Osteoblast (primary cell): ENCODE measurements around the gene KLHL7. TPM values are rescaled to one million over a fixed set of nuclear protein-coding genes. Genes with fewer than 3 reads are reported as not detected.

ENCODE experiments used
- DNase-seq: peaks from one replicate; pipeline ENCODE4 v3.0.0; 2011; ENCODE audit warnings: low spot score, mixed read lengths; ENCODE audit not compliant: insufficient read length; ENCODE audit errors: missing footprints
- H2AFZ ChIP-seq: 2 replicates; pipeline ENCODE4 v1.6.0; 2011; ENCODE audit warnings: mild to moderate bottlenecking, low read length
- H3K27ac ChIP-seq: 2 replicates; pipeline ENCODE4 v1.5.1; 2011; ENCODE audit warnings: mild to moderate bottlenecking, low read depth, low read length, moderate library complexity
- H3K27me3 ChIP-seq: 2 replicates; pipeline ENCODE4 v1.6.0; 2012; ENCODE audit warnings: mild to moderate bottlenecking, control low read depth, inconsistent platforms, low read length, moderate library complexity; ENCODE audit not compliant: insufficient read depth
- H3K36me3 ChIP-seq: 2 replicates; pipeline ENCODE4 v1.5.1; 2011; ENCODE audit warnings: mild to moderate bottlenecking, low read length, control low read depth, moderate library complexity; ENCODE audit not compliant: insufficient read depth
- H3K4me1 ChIP-seq: 2 replicates; pipeline ENCODE4 v1.5.1; 2011; ENCODE audit warnings: mild to moderate bottlenecking, low read length, control low read depth, moderate library complexity; ENCODE audit not compliant: insufficient read depth
- H3K4me2 ChIP-seq: 2 replicates; pipeline ENCODE4 v1.6.0; 2011; ENCODE audit warnings: mild to moderate bottlenecking, low read length; ENCODE audit not compliant: insufficient read depth
- H3K4me3 ChIP-seq: fragments of 200-600 bp; sonication (generic); 3 replicates; pipeline ENCODE4 v1.5.1; 2012; ENCODE audit warnings: mild to moderate bottlenecking, low read length, inconsistent platforms; ENCODE audit not compliant: insufficient read depth
- H3K79me2 ChIP-seq: 2 replicates; pipeline ENCODE4 v1.6.0; 2012; ENCODE audit warnings: mild to moderate bottlenecking, low read length, control low read depth, inconsistent platforms; ENCODE audit not compliant: insufficient read depth
- H3K9me3 ChIP-seq: 2 replicates; pipeline ENCODE4 v1.5.1; 2011; ENCODE audit warnings: low read depth, low read length, control low read depth
- H4K20me1 ChIP-seq: 2 replicates; pipeline ENCODE4 v1.6.0; 2012; ENCODE audit warnings: mild to moderate bottlenecking, low read length, control low read depth; ENCODE audit not compliant: insufficient read depth
- CTCF ChIP-seq: IDR thresholded peaks from 2 replicates; pipeline ENCODE4 v1.5.1; 2011; ENCODE audit warnings: mild to moderate bottlenecking, low read depth, low read length, moderate library complexity; ENCODE audit errors: extremely low read depth
- total RNA-seq: library from RNA; depleted of rRNA; stranded (reverse); fragments of >200 nt; gene quantifications from 2 replicates; pipeline ENCODE4 v1.2.3, GENCODE V29; 2012

The KLHL7 gene
- total RNA-seq, 1 donor = 44.2 TPM

GRCh38 chr7:23212395-23212794 is 106.8 kb downstream of the KLHL7 start:
- Histone ChIP-seq H3K4me1 (no peaks in the 10 kb centered on the region), H4K20me1 (no peaks in the 10 kb centered on the region)

GRCh38 chr7:23212841-23213240 is 107.3 kb downstream of the KLHL7 start:
- TF ChIP-seq CTCF = no peak
- no peak overlapping the region for H2AFZ ChIP-seq
- H3K36me3 ChIP-seq = no peaks in the 10 kb centered on the region
- H3K4me2 ChIP-seq = no peak overlapping the region
- no peak overlapping the region for H3K27ac ChIP-seq
- H3K4me3 ChIP-seq = no peak overlapping the region
- H3K4me1 ChIP-seq = no peaks in the 10 kb centered on the region
- no peak for DNase-seq
- no peaks in the 10 kb centered on the region for H3K79me2 ChIP-seq
- H4K20me1 ChIP-seq = no peaks in the 10 kb centered on the region
- no peaks in the 10 kb centered on the region for H3K27me3 ChIP-seq
- no peaks in the 10 kb centered on the region for H3K9me3 ChIP-seq

More at GRCh38 chr7:23212395-23212794, 106.8 kb downstream of the KLHL7 start:
- no peak for TF ChIP-seq CTCF
- Histone ChIP-seq H3K4me3 (no peak overlapping the region), H3K4me2 (no peak overlapping the region), H3K36me3 (no peaks in the 10 kb centered on the region), H3K27ac (no peak overlapping the region), H2AFZ (no peak overlapping the region), H3K27me3 (no peaks in the 10 kb centered on the region), H3K79me2 (no peaks in the 10 kb centered on the region), H3K9me3 (no peaks in the 10 kb centered on the region)
- no peak for DNase-seq

GRCh38 chr7:23213755-23214154 is 108.2 kb downstream of the KLHL7 start:
- DNase-seq = no peak
- no peak for TF ChIP-seq CTCF

GRCh38 chr7:23214423-23214822 is 108.8 kb downstream of the KLHL7 start:
- Histone ChIP-seq H3K36me3 (no peaks in the 10 kb centered on the region), H3K4me2 (no peak overlapping the region), H3K4me1 (no peaks in the 10 kb centered on the region), H3K27me3 (peaks cover 3% of the 10 kb centered on the region), H2AFZ (no peak overlapping the region), H3K27ac (no peak overlapping the region), H3K79me2 (no peaks in the 10 kb centered on the region), H4K20me1 (no peaks in the 10 kb centered on the region), H3K4me3 (no peak overlapping the region), H3K9me3 (no peaks in the 10 kb centered on the region)
- no peak for TF ChIP-seq CTCF
- no peak for DNase-seq

More at GRCh38 chr7:23213755-23214154, 108.2 kb downstream of the KLHL7 start:
- Histone ChIP-seq H3K4me3 (no peak overlapping the region), H3K4me1 (no peaks in the 10 kb centered on the region), H3K36me3 (no peaks in the 10 kb centered on the region), H3K9me3 (no peaks in the 10 kb centered on the region), H3K79me2 (no peaks in the 10 kb centered on the region), H3K27ac (no peak overlapping the region), H3K4me2 (no peak overlapping the region), H3K27me3 (peaks cover 3% of the 10 kb centered on the region), H2AFZ (no peak overlapping the region), H4K20me1 (no peaks in the 10 kb centered on the region)
